Measurements from ENCODE around the gene DNAJC12. TPM values are rescaled to one million over a fixed set of nuclear protein-coding genes. Genes with fewer than 3 reads are reported as not detected.
"Not testable (repeated sequence)": the region's sequence is repeated elsewhere in the genome, so short reads cannot be mapped to it uniquely, and the experiment has no call there.

DNAJC12 gene
- total RNA-seq, 1 donor from 2014 or later: 4.5 TPM

GRCh38 chr10:67771200-67771599, 66.8 kb downstream of the DNAJC12 start:
- H3K4me1 Mint-ChIP-seq (ENCODE audit: low read depth): peaks cover 8% of the 10 kb centered on the region
- no peak for DNase-seq (ENCODE audit: low spot score)
- H3K9me3 Mint-ChIP-seq (ENCODE audit: low read depth): no peaks in the 10 kb centered on the region

GRCh38 chr10:67770537-67770936, 67.5 kb downstream of the DNAJC12 start:
- H3K4me3 Mint-ChIP-seq (ENCODE audit: unreplicated experiment): no peak overlapping the region
- H3K36me3 Mint-ChIP-seq (ENCODE audit: low read depth): no peaks in the 10 kb centered on the region
- no peak overlapping the region for H3K27ac Mint-ChIP-seq (ENCODE audit: unreplicated experiment)
- no peak for DNase-seq (ENCODE audit: low spot score)
- peaks cover 10% of the 10 kb centered on the region for H3K27me3 Mint-ChIP-seq (ENCODE audit: low read depth)
- peaks cover 4% of the 10 kb centered on the region for H3K4me1 Mint-ChIP-seq (ENCODE audit: low read depth)
- TF ChIP-seq CTCF (IDR thresholded peaks at IDR 0.05): no peak
- no peaks in the 10 kb centered on the region for H3K9me3 Mint-ChIP-seq (ENCODE audit: low read depth)

More at GRCh38 chr10:67771200-67771599, 66.8 kb downstream of the DNAJC12 start:
- Mint-ChIP-seq H3K36me3 (ENCODE audit: low read depth) (no peaks in the 10 kb centered on the region), H3K4me3 (ENCODE audit: unreplicated experiment) (no peak overlapping the region), H3K27me3 (ENCODE audit: low read depth) (peaks cover 10% of the 10 kb centered on the region), H3K27ac (ENCODE audit: unreplicated experiment) (no peak overlapping the region)
- no peak for TF ChIP-seq CTCF (IDR thresholded peaks at IDR 0.05)

DNA sequence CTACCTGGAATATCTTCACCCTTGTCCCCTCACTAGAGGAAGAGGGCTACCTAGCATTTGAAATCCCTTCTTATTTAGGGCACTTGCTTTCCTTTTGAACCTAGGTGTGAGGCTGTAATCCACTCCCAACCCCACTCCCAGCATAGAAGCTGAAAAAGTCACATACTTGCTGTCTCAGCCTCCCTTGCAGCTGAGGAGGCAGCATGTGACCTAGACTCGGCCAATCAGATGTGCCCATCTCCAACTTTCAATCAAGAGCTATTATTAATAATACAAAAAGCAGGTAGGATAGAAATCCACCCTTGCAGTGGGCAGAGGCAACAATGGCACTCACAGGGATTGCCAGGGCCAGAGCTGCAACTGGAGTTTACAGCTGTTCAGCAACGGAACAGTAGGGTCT, 70.7 kb downstream of the DNAJC12 start:
- no peak overlapping the region for H3K27ac Mint-ChIP-seq (ENCODE audit: unreplicated experiment)
- no peaks in the 10 kb centered on the region for H3K9me3 Mint-ChIP-seq (ENCODE audit: low read depth)
- H3K4me3 Mint-ChIP-seq (ENCODE audit: unreplicated experiment): no peak overlapping the region
- H3K27me3 Mint-ChIP-seq (ENCODE audit: low read depth): peaks cover 10% of the 10 kb centered on the region
- H3K36me3 Mint-ChIP-seq (ENCODE audit: low read depth): no peaks in the 10 kb centered on the region
- DNase-seq (ENCODE audit: low spot score): no peak
- TF ChIP-seq CTCF (IDR thresholded peaks at IDR 0.05): no peak
- peaks cover 2% of the 10 kb centered on the region for H3K4me1 Mint-ChIP-seq (ENCODE audit: low read depth)

DNA sequence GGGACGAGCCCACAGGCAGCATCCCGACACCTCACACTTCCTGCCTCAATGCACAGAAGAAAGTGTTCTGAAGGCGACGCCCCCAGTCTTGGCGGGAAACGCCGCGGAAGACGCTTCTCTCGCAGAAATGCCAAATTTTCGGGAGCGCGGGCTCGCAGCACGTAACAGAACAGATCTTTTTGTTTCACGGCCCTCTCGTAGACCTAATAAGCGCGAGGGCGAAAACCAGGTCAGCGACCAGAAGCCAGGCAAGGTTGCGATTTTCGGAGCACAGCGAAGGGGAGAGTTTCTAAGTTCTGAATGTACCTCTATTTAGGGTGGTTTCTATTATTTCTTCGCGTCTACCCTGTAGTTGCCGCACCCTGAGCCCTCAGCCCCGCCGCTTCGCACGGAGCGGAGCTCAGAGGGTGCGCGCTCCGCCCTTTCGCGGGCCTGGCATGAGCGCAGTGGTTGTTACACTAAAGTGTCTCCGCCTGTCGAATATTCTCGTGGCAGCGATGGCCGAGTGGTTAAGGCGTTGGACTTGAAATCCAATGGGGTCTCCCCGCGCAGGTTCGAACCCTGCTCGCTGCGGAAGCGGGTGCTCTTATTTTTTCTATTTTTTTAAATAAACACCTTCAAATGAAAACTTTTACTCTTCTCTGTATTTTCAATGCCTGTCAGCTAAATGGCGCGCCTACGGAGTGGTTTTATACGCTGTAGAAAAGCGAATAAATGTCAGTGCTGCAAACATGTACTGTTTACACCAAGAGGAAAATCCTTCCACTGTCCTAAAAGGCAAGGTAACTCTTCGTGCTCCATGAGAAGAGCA, 73.8 kb downstream of the DNAJC12 start:
- H3K9me3 Mint-ChIP-seq (ENCODE audit: low read depth): no peaks in the 10 kb centered on the region
- no peaks in the 10 kb centered on the region for H3K36me3 Mint-ChIP-seq (ENCODE audit: low read depth)
- DNase-seq (ENCODE audit: low spot score): peak; percentile 96
- H3K27me3 Mint-ChIP-seq (ENCODE audit: low read depth): peaks cover 3% of the 10 kb centered on the region
- peak overlapping the region; percentile 94 for H3K27ac Mint-ChIP-seq (ENCODE audit: unreplicated experiment)
- TF ChIP-seq CTCF (IDR thresholded peaks at IDR 0.05): no peak
- peaks cover 2% of the 10 kb centered on the region for H3K4me1 Mint-ChIP-seq (ENCODE audit: low read depth)
- H3K4me3 Mint-ChIP-seq (ENCODE audit: unreplicated experiment): peak overlapping the region; percentile 91

GRCh38 chr10:67763499-67764011, 74.4 kb downstream of the DNAJC12 start:
- H3K4me1 Mint-ChIP-seq (ENCODE audit: low read depth): peaks cover 2% of the 10 kb centered on the region
- no peaks in the 10 kb centered on the region for H3K9me3 Mint-ChIP-seq (ENCODE audit: low read depth)
- no peak for TF ChIP-seq CTCF (IDR thresholded peaks at IDR 0.05)
- DNase-seq (ENCODE audit: low spot score): no peak
- H3K27me3 Mint-ChIP-seq (ENCODE audit: low read depth): no peaks in the 10 kb centered on the region
- H3K4me3 Mint-ChIP-seq (ENCODE audit: unreplicated experiment): peak overlapping the region; percentile 91
- peak overlapping the region; percentile 94 for H3K27ac Mint-ChIP-seq (ENCODE audit: unreplicated experiment)
- no peaks in the 10 kb centered on the region for H3K36me3 Mint-ChIP-seq (ENCODE audit: low read depth)

- H3K27me3 Mint-ChIP-seq (ENCODE audit: low read depth); H3K4me3 Mint-ChIP-seq (ENCODE audit: unreplicated experiment); H3K4me1 Mint-ChIP-seq (ENCODE audit: low read depth); DNase-seq (ENCODE audit: low spot score); H3K36me3 Mint-ChIP-seq (ENCODE audit: low read depth); H3K27ac Mint-ChIP-seq (ENCODE audit: unreplicated experiment); H3K9me3 Mint-ChIP-seq (ENCODE audit: low read depth): not testable (repeated sequence)
Observed at GRCh38 chr10:67762567-67762966, 75.4 kb downstream of the DNAJC12 start.
